Measurements from ENCODE around the gene WDR90. TPM values are rescaled to one million over a fixed set of nuclear protein-coding genes. Genes with fewer than 3 reads are reported as not detected.

The WDR90 gene
- total RNA-seq, 1 donor from 2014 or later = 25.2 TPM

GRCh38 chr16:652454-653305 lies 3.5 kb downstream of the WDR90 start:
- Mint-ChIP-seq H3K27me3 (ENCODE audit: unreplicated experiment) (peaks cover 10% of the 10 kb centered on the region), H3K9me3 (ENCODE audit: unreplicated experiment) (no peaks in the 10 kb centered on the region), H3K36me3 (ENCODE audit: low read depth, unreplicated experiment) (no peaks in the 10 kb centered on the region), H3K4me3 (ENCODE audit: unreplicated experiment) (no peak overlapping the region), H3K27ac (ENCODE audit: unreplicated experiment) (no peak overlapping the region), H3K4me1 (ENCODE audit: unreplicated experiment) (no peaks in the 10 kb centered on the region)
- no peak for TF ChIP-seq CTCF (IDR thresholded peaks at IDR 0.05; ENCODE audit: unreplicated experiment)
- no peak for DNase-seq (ENCODE audit: low spot score)

- H3K27ac Mint-ChIP-seq (ENCODE audit: unreplicated experiment) = no peak overlapping the region
- no peaks in the 10 kb centered on the region for H3K36me3 Mint-ChIP-seq (ENCODE audit: low read depth, unreplicated experiment)
- H3K4me1 Mint-ChIP-seq (ENCODE audit: unreplicated experiment) = no peaks in the 10 kb centered on the region
- peaks cover 10% of the 10 kb centered on the region for H3K27me3 Mint-ChIP-seq (ENCODE audit: unreplicated experiment)
- H3K9me3 Mint-ChIP-seq (ENCODE audit: unreplicated experiment) = no peaks in the 10 kb centered on the region
- TF ChIP-seq CTCF (IDR thresholded peaks at IDR 0.05; ENCODE audit: unreplicated experiment) = no peak
- H3K4me3 Mint-ChIP-seq (ENCODE audit: unreplicated experiment) = no peak overlapping the region
- no peak for DNase-seq (ENCODE audit: low spot score)
Observed at GRCh38 chr16:654034-654433, 4.9 kb downstream of the WDR90 start.

- no peak for DNase-seq (ENCODE audit: low spot score)
- H3K4me1 Mint-ChIP-seq (ENCODE audit: unreplicated experiment) = no peaks in the 10 kb centered on the region
- no peak for TF ChIP-seq CTCF (IDR thresholded peaks at IDR 0.05; ENCODE audit: unreplicated experiment)
- no peaks in the 10 kb centered on the region for H3K9me3 Mint-ChIP-seq (ENCODE audit: unreplicated experiment)
- peaks cover 8% of the 10 kb centered on the region for H3K27me3 Mint-ChIP-seq (ENCODE audit: unreplicated experiment)
- no peak overlapping the region for H3K4me3 Mint-ChIP-seq (ENCODE audit: unreplicated experiment)
- no peak overlapping the region for H3K27ac Mint-ChIP-seq (ENCODE audit: unreplicated experiment)
- no peaks in the 10 kb centered on the region for H3K36me3 Mint-ChIP-seq (ENCODE audit: low read depth, unreplicated experiment)
Observed at GRCh38 chr16:657487-657886, 8.3 kb downstream of the WDR90 start.

GRCh38 chr16:658679-659571 lies 9.8 kb downstream of the WDR90 start:
- DNase-seq (ENCODE audit: low spot score) = no peak
- Mint-ChIP-seq H3K4me3 (ENCODE audit: unreplicated experiment) (no peak overlapping the region), H3K9me3 (ENCODE audit: unreplicated experiment) (no peaks in the 10 kb centered on the region), H3K36me3 (ENCODE audit: low read depth, unreplicated experiment) (peaks cover 3% of the 10 kb centered on the region), H3K27ac (ENCODE audit: unreplicated experiment) (no peak overlapping the region), H3K27me3 (ENCODE audit: unreplicated experiment) (peaks cover 10% of the 10 kb centered on the region), H3K4me1 (ENCODE audit: unreplicated experiment) (no peaks in the 10 kb centered on the region)
- no peak for TF ChIP-seq CTCF (IDR thresholded peaks at IDR 0.05; ENCODE audit: unreplicated experiment)
